Measurements from ENCODE around the gene SCAMP1. TPM values are rescaled to one million over a fixed set of nuclear protein-coding genes. Genes with fewer than 3 reads are reported as not detected.

The SCAMP1 gene
- total and polyA plus RNA-seq, 2 of the 8 experiments (the other 6 are each of a cell fraction or from before 2014, with no cell fraction given): 18.6 to 55.9 TPM

- Histone ChIP-seq H3K18ac (ENCODE audit: extremely low read depth, low read length) (no peak overlapping the region), H3K79me1 (ENCODE audit: low read depth, low read length) (no peaks in the 10 kb centered on the region; the same call in none of the 2 replicates), H2AFZ (ENCODE audit: low read length) (no peak overlapping the region), H3K9me3 (ENCODE audit: insufficient read depth in 2 of 2, low read depth in 1 of 2, low read length in 1 of 2) (no peaks in the 10 kb centered on the region), H3K4ac (replicated peaks; ENCODE audit: insufficient read length, low read depth, low read length) (no peak overlapping the region), H2BK20ac (ENCODE audit: low read length) (no peak overlapping the region), H3K56ac (replicated peaks; ENCODE audit: insufficient read length, low read depth, low read length) (no peak overlapping the region), H2BK15ac (ENCODE audit: low read length) (no peak overlapping the region), H4K8ac (ENCODE audit: extremely low read depth, insufficient read depth, low read length) (no peak overlapping the region), H3K4me2 (ENCODE audit: insufficient read depth in 1 of 2, low read depth in 2 of 2, low read length in 2 of 2) (no peak overlapping the region), H3K36me3 (ENCODE audit: control insufficient read depth in 2 of 4, insufficient read depth in 4 of 4, low read length in 3 of 4) (peaks cover 0 to 18% (median 4%) of the 10 kb centered on the region in 4 experiments; a peak in 5 of 8 replicates), H4K20me1 (replicated peaks in 1 of 2; ENCODE audit: control insufficient read depth in 1 of 2, insufficient read depth in 2 of 2, low read length in 2 of 2) (peaks cover 0 to 2% of the 10 kb centered on the region in 2 experiments), H3K27me3 (replicated peaks in 1 of 4; ENCODE audit: control insufficient read depth in 3 of 4, extremely low read depth in 1 of 4, insufficient read depth in 3 of 4, low read length in 3 of 4) (no peaks in the 10 kb centered on the region), H2BK12ac (ENCODE audit: low read depth, low read length) (no peak overlapping the region), H2AK5ac (ENCODE audit: low read depth, low read length) (no peak overlapping the region), H3K27ac (ENCODE audit: low read depth, low read length) (no peak overlapping the region), H3K23me2 (ENCODE audit: low read depth, low read length) (no peaks in the 10 kb centered on the region; the same call in 1 of the 2 replicates), H2BK5ac (ENCODE audit: low read depth, low read length) (no peak overlapping the region), H3K4me1 (replicated peaks in 1 of 4; ENCODE audit: control insufficient read depth in 3 of 4, insufficient read depth in 4 of 4, low read length in 3 of 4) (no peaks in the 10 kb centered on the region), H4K5ac (ENCODE audit: insufficient read length, low read depth, low read length) (no peak overlapping the region), H3K79me2 (ENCODE audit: control insufficient read depth in 1 of 2, insufficient read depth in 2 of 2, low read length in 2 of 2) (no peaks in the 10 kb centered on the region), H2BK120ac (replicated peaks; ENCODE audit: low read depth, low read length) (no peak overlapping the region), H3K14ac (ENCODE audit: insufficient read length) (no peak overlapping the region), H4K91ac (replicated peaks; ENCODE audit: insufficient read length, low read length) (no peak overlapping the region), H3K23ac (ENCODE audit: insufficient read length) (no peak overlapping the region), H3K9ac (replicated peaks in 1 of 4; ENCODE audit: extremely low read depth in 1 of 4, low read depth in 3 of 4, low read length in 3 of 4) (no peak overlapping the region), H3K4me3 (ENCODE audit: extremely low read depth in 1 of 4, insufficient read depth in 2 of 4, low read depth in 3 of 4, low read length in 4 of 4) (no peak overlapping the region)
- FAIRE-seq: no peak
- ChIA-PET CTCF (ENCODE audit: partially characterized antibody) (interaction anchor here (0.7 to 1.5 kb wide), 2 partner anchors 18 to 670 kb away, joined by 3 to 5 read pairs; no protein-coding TSS in a partner anchor), POLR2A (ENCODE audit: partially characterized antibody) (no interaction called here)
- no peak for DNase-seq (ENCODE audit: low read depth in 1 of 2, low spot score in 2 of 2)
- 98% methylated on average over 2 of the region's 2 CpGs; no CpG with 5 or more reads in 1 of the 2 experiments for WGBS, 2 experiments (ENCODE audit: extremely low coverage in 1 of 2, insufficient coverage in 1 of 2, insufficient read length in 1 of 2, insufficient replicate concordance in 2 of 2, low coverage in 1 of 2, low lambda C conversion rate in 2 of 2, missing lambda C conversion rate in 1 of 2)
- no peak for TF ChIP-seq GTF2F1 (IDR thresholded peaks at IDR 0.05; ENCODE audit: borderline replicate concordance, low read depth, low read length)
- TF ChIP-seq CHD1 (IDR thresholded peaks at IDR 0.05; ENCODE audit: low read depth, low read length): no peak
- TF ChIP-seq EP300 (IDR thresholded peaks at IDR 0.05; ENCODE audit: borderline replicate concordance in 1 of 2, low read depth in 2 of 2, low read length in 2 of 2): no peak
- TF ChIP-seq TCF12 (IDR thresholded peaks at IDR 0.05; ENCODE audit: low read depth, low read length): no peak
- TF ChIP-seq TAF1 (IDR thresholded peaks at IDR 0.05; ENCODE audit: low read depth, low read length): no peak
- TF ChIP-seq CTBP2 (IDR thresholded peaks at IDR 0.05; ENCODE audit: borderline replicate concordance, insufficient read depth, insufficient read length, low read length): no peak
- no peak for TF ChIP-seq SUZ12 (IDR thresholded peaks at IDR 0.05; ENCODE audit: low read length)
- TF ChIP-seq CBX8 (IDR thresholded peaks at IDR 0.05; ENCODE audit: borderline replicate concordance, low read depth, low read length): no peak
- no peak for TF ChIP-seq CREB1 (IDR thresholded peaks at IDR 0.05)
- no peak for TF ChIP-seq FOSL1 (IDR thresholded peaks at IDR 0.05; ENCODE audit: insufficient read depth, low read depth, low read length)
- no peak for TF ChIP-seq MAFK (IDR thresholded peaks at IDR 0.05; ENCODE audit: low read depth, low read length)
- TF ChIP-seq, protein P1, sequence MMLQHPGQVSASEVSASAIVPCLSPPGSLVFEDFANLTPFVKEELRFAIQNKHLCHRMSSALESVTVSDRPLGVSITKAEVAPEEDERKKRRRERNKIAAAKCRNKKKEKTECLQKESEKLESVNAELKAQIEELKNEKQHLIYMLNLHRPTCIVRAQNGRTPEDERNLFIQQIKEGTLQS (IDR thresholded peaks at IDR 0.05; ENCODE audit: insufficient read depth, low read depth, low read length): no peak
- TF ChIP-seq POU5F1 (IDR thresholded peaks at IDR 0.05; ENCODE audit: low read depth, low read length): no peak
- no peak for TF ChIP-seq TAF7 (optimal IDR thresholded peaks at IDR 0.05; ENCODE audit: borderline replicate concordance, low read depth, low read length)
These were observed 125.8 kb downstream of the SCAMP1 start for GRCh38 chr5:78486218-78486617.
